PFSK-1 (cell line): ENCODE data around the gene PARVB.

ENCODE experiments used
- POLR2AphosphoS5 ChIP-seq: IDR thresholded peaks from 2 replicates; pipeline ENCODE4 v1.6.1; 2012; ENCODE audit warnings: low read depth, mild to moderate bottlenecking, control low read depth, low read length, moderate library complexity
- REST ChIP-seq, 2 experiments: IDR thresholded peaks; 2 replicates each; pipeline versions ENCODE4 v1.6.1 to v1.8.0; 2011 to 2012; ENCODE audit warnings: low read depth in 2 of 2, low read length in 2 of 2, control low read depth in 1 of 2, inconsistent platforms in 1 of 2, mild to moderate bottlenecking in 1 of 2, moderate library complexity in 1 of 2; ENCODE audit not compliant: insufficient read depth in 1 of 2
- SIN3A ChIP-seq: IDR thresholded peaks from 2 replicates; pipeline ENCODE4 v1.6.1; 2012; ENCODE audit warnings: mild to moderate bottlenecking, low read length, moderate library complexity, borderline replicate concordance; ENCODE audit not compliant: insufficient read depth
- TAF1 ChIP-seq: IDR thresholded peaks from 2 replicates; pipeline ENCODE4 v1.6.1; 2012; ENCODE audit warnings: low read length, control low read depth, borderline replicate concordance; ENCODE audit not compliant: insufficient read depth

DNA sequence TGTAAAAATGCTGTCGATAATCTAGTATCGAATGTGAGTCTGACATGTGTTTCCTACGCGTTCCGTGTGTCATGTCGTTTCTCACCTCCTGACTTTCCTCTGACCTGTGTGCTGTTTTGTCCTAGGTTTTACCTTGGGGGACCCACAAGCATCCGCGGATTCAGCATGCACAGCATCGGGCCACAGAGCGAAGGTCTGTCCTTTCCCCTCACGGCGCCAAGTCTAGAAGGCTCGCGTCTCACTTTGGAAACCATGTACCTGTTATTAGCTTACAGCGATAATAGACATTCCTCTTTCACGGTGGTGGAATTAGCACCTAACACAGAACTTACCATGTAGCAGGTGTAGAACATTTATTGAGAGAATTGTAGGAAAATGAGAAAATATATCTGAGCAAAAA lies 40.3 kb upstream of the PARVB start:
- no peak for TF ChIP-seq REST (IDR thresholded peaks at IDR 0.05; ENCODE audit: insufficient read depth in 1 of 2, low read depth in 2 of 2, low read length in 2 of 2)
- TF ChIP-seq POLR2AphosphoS5: no peak
- no peak for TF ChIP-seq TAF1
- no peak for TF ChIP-seq SIN3A
